PFSK-1 (cell line): ENCODE measurements around the gene MAZ.

Experiments used
- FOXP2 ChIP-seq: optimal IDR thresholded peaks from 2 replicates; pipeline ENCODE3; 2011; ENCODE audit warnings: borderline replicate concordance, control low read depth, inconsistent platforms; ENCODE audit not compliant: insufficient read depth; ENCODE audit errors: extremely low read length, extremely low read depth
- POLR2AphosphoS5 ChIP-seq: IDR thresholded peaks from 2 replicates; pipeline ENCODE4 v1.6.1; 2012; ENCODE audit warnings: low read depth, mild to moderate bottlenecking, control low read depth, low read length, moderate library complexity
- TAF1 ChIP-seq: IDR thresholded peaks from 2 replicates; pipeline ENCODE4 v1.6.1; 2012; ENCODE audit warnings: low read length, control low read depth, borderline replicate concordance; ENCODE audit not compliant: insufficient read depth

DNA sequence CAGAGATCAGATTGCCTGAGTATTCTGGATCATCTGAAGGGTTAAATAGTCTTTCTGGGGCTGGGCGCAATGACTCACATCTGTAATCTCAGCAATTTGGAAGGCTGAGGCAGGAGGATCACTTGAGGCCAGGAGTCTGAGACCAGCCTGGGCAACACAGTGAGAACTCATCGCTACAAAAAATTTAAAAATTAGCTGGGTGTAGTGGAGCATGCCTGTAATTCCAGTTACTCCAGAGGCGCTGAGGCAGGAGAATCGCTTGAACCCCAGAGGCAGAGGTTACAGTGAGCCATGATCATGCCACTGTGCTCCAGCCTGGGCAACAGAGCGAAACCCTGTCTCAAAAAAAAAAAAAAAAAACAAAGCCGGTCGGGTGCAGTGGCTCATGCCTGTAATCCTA, 29.6 kb downstream of the MAZ start:
- TF ChIP-seq POLR2AphosphoS5 (no peak), FOXP2 (no peak), TAF1 (no peak)
